Measurements from ENCODE around the gene RAB31. TPM values are rescaled to one million over a fixed set of nuclear protein-coding genes. Genes with fewer than 3 reads are reported as not detected.
A peak's percentile ranks its signal among the peaks of the same experiment; 100 is the strongest.

The RAB31 gene
- total RNA-seq, 1 experiment from 2014 or later: 12.9 TPM

DNA sequence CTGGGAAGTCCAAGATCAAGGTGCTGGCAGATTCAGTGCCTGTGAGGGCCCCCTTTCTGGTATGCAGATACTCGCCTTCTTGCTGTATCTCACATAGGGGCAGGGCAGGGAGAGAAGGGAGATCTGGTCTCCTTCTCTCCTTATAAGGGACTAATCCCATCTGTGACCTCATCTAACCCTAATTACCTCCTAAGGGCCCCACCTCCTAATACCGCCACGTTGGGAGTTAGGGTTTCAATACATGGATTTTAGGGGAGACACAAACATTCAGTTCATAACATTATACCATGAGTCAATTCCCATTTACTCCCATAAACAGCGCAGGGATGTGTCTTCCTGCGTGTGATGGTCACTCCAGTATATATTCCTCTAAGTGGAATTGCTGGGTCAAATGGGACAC is 103.9 kb downstream of the RAB31 start:
- in situ Hi-C loops (cut with HindIII; ENCODE audit: low pct_unique_long_range_greater_than_20kb, low sequenced_read_pairs): no loop called here
- DNase-seq (ENCODE audit: low read depth, low spot score): no peak

GRCh38 chr18:9814431-9814830 is 106.3 kb downstream of the RAB31 start:
- DNase-seq (ENCODE audit: low read depth, low spot score): no peak

GRCh38 chr18:9817286-9817685 is 109.2 kb downstream of the RAB31 start:
- DNase-seq (ENCODE audit: low read depth, low spot score): no peak
- in situ Hi-C loops (cut with HindIII; ENCODE audit: low pct_unique_long_range_greater_than_20kb, low sequenced_read_pairs): no loop called here

More at GRCh38 chr18:9814431-9814830, 106.3 kb downstream of the RAB31 start:
- in situ Hi-C loops (cut with HindIII; ENCODE audit: low pct_unique_long_range_greater_than_20kb, low sequenced_read_pairs): no loop called here

DNA sequence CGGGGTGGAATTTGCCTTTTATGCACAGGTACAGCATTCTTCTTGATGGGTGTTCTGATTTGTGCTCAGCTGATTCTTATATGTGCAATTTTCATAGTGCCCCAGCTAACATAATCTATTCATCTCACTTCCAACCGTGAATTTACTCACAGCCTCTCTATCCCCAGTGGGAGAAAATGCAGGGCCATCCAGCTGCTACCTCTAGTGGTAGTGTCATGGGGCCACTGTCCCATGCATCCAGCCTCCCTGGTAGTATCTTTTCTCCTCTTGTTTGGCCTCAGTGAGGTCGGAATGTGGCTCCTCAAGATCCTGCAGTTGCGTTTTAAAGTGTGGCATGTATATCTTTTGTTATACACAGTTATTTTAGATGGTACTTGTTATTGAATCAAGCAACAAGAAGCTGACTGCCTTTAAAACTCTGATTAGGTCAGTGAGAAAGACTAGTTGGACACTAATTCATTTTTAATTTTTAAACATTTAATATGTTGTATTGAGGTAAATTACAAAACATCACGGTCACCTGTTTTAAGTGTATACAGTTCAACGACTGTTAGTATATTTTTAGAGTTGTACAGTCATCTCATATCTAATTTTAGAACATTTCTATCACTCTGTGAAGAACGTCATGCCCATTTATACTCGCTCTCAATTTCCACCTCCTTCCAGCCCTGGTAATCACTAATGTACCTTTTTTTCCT is 109.8 kb downstream of the RAB31 start:
- DNase-seq (ENCODE audit: low read depth, low spot score): no peak
- in situ Hi-C loops (cut with HindIII; ENCODE audit: low pct_unique_long_range_greater_than_20kb, low sequenced_read_pairs): no loop called here

DNA sequence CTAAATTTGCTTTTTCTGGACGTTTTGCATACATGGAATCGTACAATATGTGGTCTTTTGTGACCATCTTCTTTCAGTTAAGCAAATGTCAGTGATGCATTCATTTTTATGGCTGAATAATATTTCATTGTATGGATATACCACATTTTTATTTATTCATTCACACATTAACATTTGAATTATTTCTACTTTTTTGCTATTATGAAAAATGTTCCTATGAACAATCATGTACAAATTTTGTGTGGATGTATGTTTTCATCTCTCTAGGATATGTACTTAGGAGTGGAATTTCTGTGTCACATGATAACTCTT is 110.3 kb downstream of the RAB31 start:
- in situ Hi-C loops (cut with HindIII; ENCODE audit: low pct_unique_long_range_greater_than_20kb, low sequenced_read_pairs): no loop called here

DNA sequence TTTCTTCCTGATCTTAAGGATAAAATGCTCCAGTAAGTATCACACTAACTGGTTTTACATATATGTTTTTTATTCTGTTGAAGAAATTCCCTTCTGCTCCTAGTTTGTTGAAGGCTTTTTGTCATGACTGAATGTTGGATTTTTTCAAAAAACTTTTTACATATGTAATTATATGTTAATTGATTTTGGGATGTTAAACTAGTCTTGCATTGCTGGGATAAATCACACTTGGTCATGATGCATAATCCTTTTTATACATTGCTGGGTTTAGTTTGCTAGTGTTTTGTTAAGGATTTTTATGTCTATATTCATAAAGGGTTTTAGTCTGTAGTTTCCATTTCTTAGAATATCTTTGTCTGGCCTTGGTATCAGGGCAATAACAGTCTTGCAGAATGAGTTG is 112.0 kb downstream of the RAB31 start:
- no peak for DNase-seq (ENCODE audit: low read depth, low spot score)
- in situ Hi-C loops (cut with HindIII; ENCODE audit: low pct_unique_long_range_greater_than_20kb, low sequenced_read_pairs): no loop called here

More for the DNA sequence above, 110.3 kb downstream of the RAB31 start:
- no peak for DNase-seq (ENCODE audit: low read depth, low spot score)

- DNase-seq (ENCODE audit: low read depth, low spot score): no peak
These were observed 112.6 kb downstream of the RAB31 start for GRCh38 chr18:9820719-9821118.

DNA sequence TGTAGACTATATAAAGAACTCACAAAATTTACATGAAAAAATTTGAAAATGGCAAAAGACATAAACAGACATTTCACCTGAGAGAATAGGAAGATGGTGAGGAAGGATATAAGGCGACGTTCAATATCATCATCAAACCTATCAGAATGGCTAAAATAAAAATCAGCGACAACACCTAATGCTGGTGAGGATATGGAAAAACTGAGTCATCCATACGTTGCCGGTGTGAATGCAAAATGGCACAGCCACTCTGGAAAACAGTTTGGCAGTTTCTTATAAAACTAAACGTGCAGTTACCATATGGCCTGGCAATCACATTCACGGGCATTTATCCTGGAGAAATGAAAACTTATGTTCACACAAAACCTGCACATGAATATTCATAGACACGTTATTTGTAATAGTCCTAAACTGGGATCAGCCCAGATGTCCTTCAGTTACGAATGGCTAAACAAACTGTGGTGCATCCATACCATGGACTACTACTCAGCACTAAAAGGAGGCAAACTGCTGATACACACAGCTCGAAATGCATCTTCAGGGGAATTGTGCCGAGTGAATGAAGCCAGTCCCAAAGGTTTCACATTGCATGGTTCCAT is 114.6 kb downstream of the RAB31 start:
- DNase-seq (ENCODE audit: low read depth, low spot score): no peak
- in situ Hi-C loops (cut with HindIII; ENCODE audit: low pct_unique_long_range_greater_than_20kb, low sequenced_read_pairs): no loop called here

More at GRCh38 chr18:9820719-9821118, 112.6 kb downstream of the RAB31 start:
- in situ Hi-C loops (cut with HindIII; ENCODE audit: low pct_unique_long_range_greater_than_20kb, low sequenced_read_pairs): no loop called here

- DNase-seq (ENCODE audit: low read depth, low spot score): no peak
- in situ Hi-C loops (cut with HindIII; ENCODE audit: low pct_unique_long_range_greater_than_20kb, low sequenced_read_pairs): no loop called here
These were observed 115.8 kb downstream of the RAB31 start for GRCh38 chr18:9823805-9824473.

DNA sequence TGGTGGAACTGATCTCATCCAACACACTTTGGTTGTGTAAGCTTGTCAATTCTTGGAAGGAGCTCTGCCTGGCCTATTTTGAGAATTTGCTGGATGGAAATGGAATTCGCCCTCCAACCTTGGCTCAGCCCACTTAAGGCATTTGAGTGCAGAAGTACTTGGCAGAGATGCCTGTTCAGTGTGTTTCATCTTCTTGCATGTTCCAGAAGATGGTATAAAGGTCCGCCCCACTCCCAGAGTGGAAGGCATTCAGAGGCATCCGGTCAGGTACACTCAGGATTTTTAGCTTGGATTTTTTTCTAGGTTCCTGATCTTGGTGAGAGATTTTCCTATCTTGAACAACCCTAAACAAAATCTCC is 116.4 kb downstream of the RAB31 start:
- in situ Hi-C loops (cut with HindIII; ENCODE audit: low pct_unique_long_range_greater_than_20kb, low sequenced_read_pairs): no loop called here
- DNase-seq (ENCODE audit: low read depth, low spot score): no peak

DNA sequence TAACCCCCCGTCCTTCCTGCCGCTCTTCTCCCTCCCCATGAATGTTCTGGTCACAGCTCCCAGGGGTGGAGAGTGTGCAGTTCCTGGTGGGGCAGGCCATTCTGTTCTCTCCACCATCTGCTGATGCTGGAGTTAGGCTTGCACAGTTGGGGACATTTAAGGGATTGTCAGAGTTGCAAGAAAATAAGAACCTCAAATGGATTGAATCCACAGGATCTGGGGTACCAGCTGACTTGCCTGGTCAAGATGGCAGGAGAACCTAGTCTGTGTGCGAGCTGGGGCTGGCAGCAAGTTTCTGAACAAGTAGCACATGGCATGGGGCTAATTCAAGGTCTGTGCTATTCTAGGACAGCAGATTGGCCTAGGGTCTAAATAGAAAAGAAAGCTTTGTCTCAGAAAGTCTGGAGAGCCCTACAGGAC is 116.9 kb downstream of the RAB31 start:
- in situ Hi-C loops (cut with HindIII; ENCODE audit: low pct_unique_long_range_greater_than_20kb, low sequenced_read_pairs): no loop called here
- peak; percentile 51 for DNase-seq (ENCODE audit: low read depth, low spot score)

- DNase-seq (ENCODE audit: low read depth, low spot score): peak; percentile 55
- in situ Hi-C loops (cut with HindIII; ENCODE audit: low pct_unique_long_range_greater_than_20kb, low sequenced_read_pairs): no loop called here
These were observed 117.5 kb downstream of the RAB31 start for GRCh38 chr18:9825571-9826073.

DNA sequence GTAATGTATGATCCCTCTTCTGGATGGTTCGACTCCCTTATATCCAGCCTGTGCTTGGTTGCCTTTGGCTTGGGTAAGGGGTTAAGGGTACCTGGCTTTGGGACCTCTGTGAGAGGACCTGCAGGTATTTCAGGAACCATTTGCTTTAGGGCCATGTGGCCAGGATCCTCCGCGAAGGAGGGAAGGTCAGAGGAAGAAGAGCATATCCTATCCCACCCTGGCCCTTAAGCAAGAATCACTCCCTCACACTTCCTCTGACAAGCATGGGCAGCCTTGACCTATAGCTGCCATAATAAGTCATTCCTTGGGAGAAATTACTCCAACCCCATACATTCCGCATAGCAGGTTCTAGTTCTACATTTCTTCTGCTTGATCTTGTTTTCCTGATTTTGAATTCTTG is 118.6 kb downstream of the RAB31 start:
- DNase-seq (ENCODE audit: low read depth, low spot score): no peak
- in situ Hi-C loops (cut with HindIII; ENCODE audit: low pct_unique_long_range_greater_than_20kb, low sequenced_read_pairs): no loop called here

DNA sequence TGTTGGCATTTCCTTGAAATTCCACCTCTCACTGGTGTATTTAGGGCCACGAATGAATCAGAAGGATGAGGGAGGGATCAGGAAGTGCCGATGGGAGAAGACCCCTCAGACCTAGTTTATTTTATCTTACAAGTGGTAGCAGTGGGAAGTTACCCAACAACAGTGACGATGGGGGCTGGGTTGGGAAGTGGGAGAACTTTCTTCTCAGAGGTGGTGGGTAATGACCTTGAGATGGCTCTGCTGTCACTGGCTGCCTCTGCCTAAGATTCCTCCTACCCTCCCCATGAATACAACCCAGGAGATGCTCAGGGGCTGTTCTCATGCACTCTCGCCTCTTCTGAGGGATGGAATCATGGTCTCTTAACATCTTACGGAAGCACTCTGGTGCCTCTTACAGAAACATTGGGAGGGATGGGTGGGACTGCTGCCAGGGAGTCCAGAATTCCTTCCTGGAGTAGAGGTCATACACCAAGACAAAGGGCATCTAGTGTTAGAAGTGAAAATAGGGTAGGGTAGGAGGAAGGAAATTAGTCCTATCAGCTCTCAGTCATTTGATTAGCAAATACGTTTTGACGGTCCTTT is 119.2 kb downstream of the RAB31 start:
- in situ Hi-C loops (cut with HindIII; ENCODE audit: low pct_unique_long_range_greater_than_20kb, low sequenced_read_pairs): no loop called here
- DNase-seq (ENCODE audit: low read depth, low spot score): no peak

- DNase-seq (ENCODE audit: low read depth, low spot score): peak; percentile 39
- in situ Hi-C loops (cut with HindIII; ENCODE audit: low pct_unique_long_range_greater_than_20kb, low sequenced_read_pairs): no loop called here
These were observed 119.8 kb downstream of the RAB31 start for GRCh38 chr18:9827793-9828505.

- DNase-seq (ENCODE audit: low read depth, low spot score): no peak
- in situ Hi-C loops (cut with HindIII; ENCODE audit: low pct_unique_long_range_greater_than_20kb, low sequenced_read_pairs): no loop called here
These were observed 120.7 kb downstream of the RAB31 start for GRCh38 chr18:9828506-9829396.

DNA sequence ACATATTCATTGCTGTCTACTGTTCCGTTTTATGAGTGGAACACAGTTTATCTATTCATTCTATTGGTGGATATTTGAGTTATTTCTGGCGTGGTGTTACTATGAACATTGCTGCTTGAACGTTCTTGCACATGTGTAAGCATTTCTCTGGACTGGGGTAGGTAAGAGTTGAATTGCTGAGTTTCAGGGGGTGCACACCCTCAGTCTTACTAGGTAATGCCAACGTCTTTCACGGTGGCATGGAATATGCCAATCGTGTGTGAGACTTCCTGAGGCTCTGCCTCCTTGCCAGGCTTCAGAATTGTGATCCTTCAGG is 121.3 kb downstream of the RAB31 start:
- DNase-seq (ENCODE audit: low read depth, low spot score): no peak
- in situ Hi-C loops (cut with HindIII; ENCODE audit: low pct_unique_long_range_greater_than_20kb, low sequenced_read_pairs): no loop called here

Data from SK-MEL-5 (cell line).